Transverse colon (tissue), 3 donors: Measurements from ENCODE around the gene PHKG2.

Experiments used
- EP300 ChIP-seq: sonication (generic); formaldehyde crosslinking; IDR thresholded peaks from one replicate; pipeline ENCODE4 v1.6.1; 2017; ENCODE audit warnings: antibody characterized with exemption, low read depth
- POLR2A ChIP-seq: fragments of 450-650 bp; IDR thresholded peaks from one replicate; pipeline ENCODE4 v1.6.1; 2016; ENCODE audit warnings: antibody characterized with exemption, mild to moderate bottlenecking, moderate library complexity
- TF ChIP-seq, protein P1 (sequence below), 5 experiments: fragments of 200-600 bp in 3 of 5; fragments of 450-650 bp in 2 of 5; sonication (generic) in 3 of 5; IDR thresholded peaks; 1 replicate in 2 of 5; 2 replicates in 3 of 5; pipeline ENCODE4 v1.5.1; 2016 to 2017; ENCODE audit warnings: antibody characterized with exemption in 5 of 5, inconsistent platforms in 3 of 5, mild to moderate bottlenecking in 2 of 5, moderate library complexity in 1 of 5

DNA sequence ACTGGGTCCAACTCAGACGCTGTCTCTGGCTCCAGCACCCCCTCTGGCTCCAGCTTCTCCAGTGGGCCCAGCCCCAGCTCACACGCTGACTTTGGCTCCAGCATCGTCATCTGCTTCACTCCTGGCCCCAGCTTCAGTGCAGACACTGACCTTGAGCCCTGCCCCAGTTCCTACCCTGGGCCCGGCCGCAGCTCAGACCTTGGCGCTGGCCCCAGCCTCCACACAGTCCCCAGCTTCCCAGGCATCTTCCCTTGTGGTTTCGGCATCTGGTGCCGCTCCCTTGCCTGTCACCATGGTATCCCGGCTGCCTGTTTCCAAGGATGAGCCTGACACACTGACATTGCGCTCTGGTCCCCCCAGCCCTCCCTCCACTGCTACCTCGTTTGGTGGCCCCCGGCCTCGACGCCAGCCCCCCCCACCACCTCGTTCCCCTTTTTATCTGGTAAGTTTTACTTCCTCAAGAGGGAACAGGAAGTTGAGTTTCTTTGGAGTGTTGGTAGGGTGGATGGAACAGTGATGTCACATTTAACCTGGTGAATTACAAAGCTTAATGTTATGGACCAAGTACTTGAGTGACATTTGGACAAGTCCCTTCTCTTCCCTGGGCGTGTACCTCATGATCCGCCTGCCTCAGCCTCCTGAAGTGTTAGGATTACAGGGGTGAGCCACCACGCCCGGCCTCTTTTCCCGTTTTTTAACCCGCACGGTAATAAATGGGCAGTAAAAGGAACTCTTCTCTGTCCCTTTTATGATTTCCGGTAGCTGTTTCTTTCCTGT lies 23.4 kb upstream of the PHKG2 start:
- TF ChIP-seq POLR2A (no peak), EP300 (no peak)
- TF ChIP-seq, protein P1, sequence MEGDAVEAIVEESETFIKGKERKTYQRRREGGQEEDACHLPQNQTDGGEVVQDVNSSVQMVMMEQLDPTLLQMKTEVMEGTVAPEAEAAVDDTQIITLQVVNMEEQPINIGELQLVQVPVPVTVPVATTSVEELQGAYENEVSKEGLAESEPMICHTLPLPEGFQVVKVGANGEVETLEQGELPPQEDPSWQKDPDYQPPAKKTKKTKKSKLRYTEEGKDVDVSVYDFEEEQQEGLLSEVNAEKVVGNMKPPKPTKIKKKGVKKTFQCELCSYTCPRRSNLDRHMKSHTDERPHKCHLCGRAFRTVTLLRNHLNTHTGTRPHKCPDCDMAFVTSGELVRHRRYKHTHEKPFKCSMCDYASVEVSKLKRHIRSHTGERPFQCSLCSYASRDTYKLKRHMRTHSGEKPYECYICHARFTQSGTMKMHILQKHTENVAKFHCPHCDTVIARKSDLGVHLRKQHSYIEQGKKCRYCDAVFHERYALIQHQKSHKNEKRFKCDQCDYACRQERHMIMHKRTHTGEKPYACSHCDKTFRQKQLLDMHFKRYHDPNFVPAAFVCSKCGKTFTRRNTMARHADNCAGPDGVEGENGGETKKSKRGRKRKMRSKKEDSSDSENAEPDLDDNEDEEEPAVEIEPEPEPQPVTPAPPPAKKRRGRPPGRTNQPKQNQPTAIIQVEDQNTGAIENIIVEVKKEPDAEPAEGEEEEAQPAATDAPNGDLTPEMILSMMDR (IDR thresholded peaks at IDR 0.05), result no peak
